ENCODE measurements around the gene SMCO1.
A peak's percentile ranks its signal among the peaks of the same experiment; 100 is the strongest.
"Not testable (repeated sequence)": the region's sequence is repeated elsewhere in the genome, so short reads cannot be mapped to it uniquely, and the experiment has no call there.

The SMCO1 gene

GRCh38 chr3:196506687-196507086 is 8.5 kb downstream of the SMCO1 start:
- TF ChIP-seq CTCF (IDR thresholded peaks at IDR 0.05; ENCODE audit: low read depth, low read length, poor library complexity, severe bottlenecking) (no peak), EZH2phosphoT487 (IDR thresholded peaks at IDR 0.05; ENCODE audit: borderline replicate concordance, low read length) (no peak)
- H3K27me3 ChIP-seq (ENCODE audit: control insufficient read depth, low read length) = no peaks in the 10 kb centered on the region
- peaks cover 1% of the 10 kb centered on the region for H4K20me1 ChIP-seq (ENCODE audit: control insufficient read depth, insufficient read depth, low read depth, low read length)

DNA sequence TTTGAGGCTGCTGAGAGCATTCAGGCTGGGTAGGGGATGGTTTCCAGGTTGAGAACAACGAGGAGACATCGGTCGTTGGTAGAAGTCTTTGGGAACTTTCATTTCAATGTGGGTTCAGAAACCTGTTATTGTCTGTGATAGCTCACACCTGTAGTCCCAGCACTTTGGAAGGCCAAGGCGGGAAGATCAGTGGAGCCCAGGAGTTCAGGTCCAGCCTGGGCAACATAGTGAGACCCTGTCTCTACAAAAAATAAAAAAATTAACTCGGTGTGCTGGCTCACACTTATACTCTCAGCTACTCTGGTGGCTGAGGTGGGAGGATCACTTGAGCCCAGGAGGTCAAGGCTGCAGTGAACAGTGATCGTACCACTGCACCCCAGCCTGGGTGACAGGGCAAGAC is 10.6 kb downstream of the SMCO1 start:
- no peak for TF ChIP-seq CTCF (IDR thresholded peaks at IDR 0.05; ENCODE audit: low read depth, low read length, poor library complexity, severe bottlenecking)
- no peak for TF ChIP-seq EZH2phosphoT487 (IDR thresholded peaks at IDR 0.05; ENCODE audit: borderline replicate concordance, low read length)
- Histone ChIP-seq H3K27ac (ENCODE audit: low read depth, low read length) (no peak overlapping the region), H3F3A (ENCODE audit: control insufficient read depth, insufficient read depth) (peaks cover 9% of the 10 kb centered on the region), H3K9me2 (replicated peaks; ENCODE audit: control insufficient read depth, low read length) (no peaks in the 10 kb centered on the region), H3K4me1 (ENCODE audit: control insufficient read depth, low read length) (peaks cover 23% of the 10 kb centered on the region), H3K79me2 (ENCODE audit: control insufficient read depth, low read length) (peaks cover 39% of the 10 kb centered on the region), H3K27me3 (ENCODE audit: control insufficient read depth, low read length) (no peaks in the 10 kb centered on the region), H3K4me2 (ENCODE audit: low read length) (peak overlapping the region; percentile 91), H3K36me3 (ENCODE audit: control insufficient read depth, low read length) (peaks cover 30% of the 10 kb centered on the region), H3K4me3 (ENCODE audit: low read length) (no peak overlapping the region), H3K9me3 (ENCODE audit: control insufficient read depth, insufficient read depth, low read length) (peaks cover 10% of the 10 kb centered on the region; the same call in 1 of the 2 replicates), H4K20me1 (ENCODE audit: control insufficient read depth, insufficient read depth, low read depth, low read length) (peaks cover 16% of the 10 kb centered on the region)

More at GRCh38 chr3:196506687-196507086, 8.5 kb downstream of the SMCO1 start:
- peaks cover 17% of the 10 kb centered on the region for H3K79me2 ChIP-seq (ENCODE audit: control insufficient read depth, low read length)
- H3K9me3 ChIP-seq (ENCODE audit: control insufficient read depth, insufficient read depth, low read length) = peaks cover 10% of the 10 kb centered on the region; the same call in 1 of the 2 replicates
- H3K27ac ChIP-seq (ENCODE audit: low read depth, low read length) = no peak overlapping the region
- H3K9me2 ChIP-seq (replicated peaks; ENCODE audit: control insufficient read depth, low read length) = no peaks in the 10 kb centered on the region
- no peak overlapping the region for H3K4me3 ChIP-seq (ENCODE audit: low read length)
- peaks cover 9% of the 10 kb centered on the region for H3F3A ChIP-seq (ENCODE audit: control insufficient read depth, insufficient read depth)
- peaks cover 7% of the 10 kb centered on the region for H3K4me1 ChIP-seq (ENCODE audit: control insufficient read depth, low read length)
- no peak overlapping the region for H3K4me2 ChIP-seq (ENCODE audit: low read length)
- peaks cover 12% of the 10 kb centered on the region for H3K36me3 ChIP-seq (ENCODE audit: control insufficient read depth, low read length)

GRCh38 chr3:196504077-196504398 is 11.1 kb downstream of the SMCO1 start:
- H4K20me1 ChIP-seq (ENCODE audit: control insufficient read depth, insufficient read depth, low read depth, low read length) = peaks cover 18% of the 10 kb centered on the region
- not testable (repeated sequence) for H3K9me3 ChIP-seq (ENCODE audit: control insufficient read depth, insufficient read depth, low read length); H3F3A ChIP-seq (ENCODE audit: control insufficient read depth, insufficient read depth); H3K27me3 ChIP-seq (ENCODE audit: control insufficient read depth, low read length); H3K9me2 ChIP-seq (replicated peaks; ENCODE audit: control insufficient read depth, low read length)
- peak overlapping the region; percentile 90 for H3K27ac ChIP-seq (ENCODE audit: low read depth, low read length)
- peaks cover 44% of the 10 kb centered on the region for H3K79me2 ChIP-seq (ENCODE audit: control insufficient read depth, low read length)
- peak overlapping the region; percentile 97 for H3K4me3 ChIP-seq (ENCODE audit: low read length)
- peaks cover 36% of the 10 kb centered on the region for H3K36me3 ChIP-seq (ENCODE audit: control insufficient read depth, low read length)
- peaks cover 25% of the 10 kb centered on the region for H3K4me1 ChIP-seq (ENCODE audit: control insufficient read depth, low read length)
- H3K4me2 ChIP-seq (ENCODE audit: low read length) = peak overlapping the region; percentile 91

DNA sequence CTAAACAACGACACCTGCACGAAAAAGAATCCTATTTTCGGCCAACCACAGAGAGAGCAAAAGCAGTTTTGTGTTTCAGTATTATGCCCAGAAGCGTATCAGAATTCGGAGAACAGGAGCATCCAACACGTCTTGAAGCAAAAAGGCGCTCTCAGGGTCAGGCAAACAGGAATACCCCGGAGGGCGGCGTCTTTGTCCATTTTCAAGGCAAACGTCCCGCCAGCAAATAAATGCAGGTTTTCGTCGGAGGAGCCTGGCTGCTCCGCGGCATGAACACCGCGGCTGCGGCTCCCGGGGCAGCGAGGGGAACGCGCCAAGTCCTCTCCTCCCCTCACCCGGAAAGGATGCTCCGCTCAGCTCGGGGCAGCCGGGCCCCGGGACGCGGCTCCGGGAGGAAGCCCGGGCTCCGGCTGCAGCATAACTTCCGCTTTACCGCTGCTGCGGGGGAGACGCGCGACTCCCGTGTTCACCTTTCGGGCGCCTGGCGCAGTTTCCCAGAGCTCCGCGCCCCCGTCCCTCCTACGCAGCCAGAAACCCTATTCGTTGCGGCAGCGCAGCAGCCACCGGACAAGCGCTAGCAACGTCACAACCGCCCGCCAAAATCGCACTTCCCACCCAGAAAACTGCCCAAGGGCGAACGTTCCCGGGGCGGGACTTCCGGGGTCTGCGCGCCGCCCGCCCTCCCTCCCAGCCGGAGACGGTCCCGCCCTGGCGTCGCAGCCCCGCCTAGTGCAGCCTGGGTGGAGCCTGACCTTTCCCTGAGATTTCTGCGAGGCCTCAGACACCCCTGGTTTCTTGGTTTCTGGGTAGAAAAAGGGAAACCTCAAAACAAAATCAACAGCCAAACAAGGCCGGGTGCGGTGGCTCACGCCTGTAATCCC is 11.7 kb downstream of the SMCO1 start, which contains the start of gene RNF168:
RNF168 (minus strand) TSS at position 573 of the 881 bp plus-strand sequence. CDS start 595 bp downstream, outside the sequence.
- Histone ChIP-seq H3K27ac (ENCODE audit: low read depth, low read length) (peak within 1 kb of the TSS; percentile 90), H3F3A (ENCODE audit: control insufficient read depth, insufficient read depth) (peaks cover 9% of the 10 kb centered on the region), H3K36me3 (ENCODE audit: control insufficient read depth, low read length) (peaks cover 39% of the 10 kb centered on the region), H3K4me2 (ENCODE audit: low read length) (peak within 1 kb of the TSS; percentile 91), H3K27me3 (ENCODE audit: control insufficient read depth, low read length) (no peaks in the 10 kb centered on the region), H3K9me3 (ENCODE audit: control insufficient read depth, insufficient read depth, low read length) (peaks cover 10% of the 10 kb centered on the region; the same call in 1 of the 2 replicates), H4K20me1 (ENCODE audit: control insufficient read depth, insufficient read depth, low read depth, low read length) (peaks cover 19% of the 10 kb centered on the region), H3K4me3 (ENCODE audit: low read length) (peak within 1 kb of the TSS; percentile 97), H3K4me1 (ENCODE audit: control insufficient read depth, low read length) (peaks cover 28% of the 10 kb centered on the region), H3K9me2 (replicated peaks; ENCODE audit: control insufficient read depth, low read length) (no peaks in the 10 kb centered on the region), H3K79me2 (ENCODE audit: control insufficient read depth, low read length) (peaks cover 50% of the 10 kb centered on the region)
- no peak for TF ChIP-seq EZH2phosphoT487 (IDR thresholded peaks at IDR 0.05; ENCODE audit: borderline replicate concordance, low read length)
- no peak for TF ChIP-seq CTCF (IDR thresholded peaks at IDR 0.05; ENCODE audit: low read depth, low read length, poor library complexity, severe bottlenecking)
